H9 (cell line): ENCODE measurements around the gene GAD2. TPM values are rescaled to one million over a fixed set of nuclear protein-coding genes. Genes with fewer than 3 reads are reported as not detected.
A peak's percentile ranks its signal among the peaks of the same experiment; 100 is the strongest.

ENCODE experiments used
- DNase-seq: peaks from one replicate; pipeline ENCODE4 v3.0.0-alpha.2; 2017
- H2AFZ ChIP-seq: one replicate; pipeline ENCODE4 v1.6.1; 2013; ENCODE audit warnings: mild to moderate bottlenecking, low read length, control low read depth, moderate library complexity
- H2AK5ac ChIP-seq: 2 replicates; pipeline ENCODE4 v1.6.1; 2013; ENCODE audit warnings: low read length, control low read depth, mixed read lengths; ENCODE audit not compliant: insufficient read length
- H2BK120ac ChIP-seq: one replicate; pipeline ENCODE4 v1.6.1; 2013; ENCODE audit warnings: low read depth, mild to moderate bottlenecking, low read length, control low read depth, inconsistent platforms; ENCODE audit not compliant: poor library complexity, severe bottlenecking
- H2BK12ac ChIP-seq: 2 replicates; pipeline ENCODE4 v1.6.1; 2013; ENCODE audit warnings: low read length, control low read depth, mixed read lengths, low read depth; ENCODE audit not compliant: insufficient read length
- H2BK15ac ChIP-seq: 2 replicates; pipeline ENCODE4 v1.6.1; 2013; ENCODE audit warnings: low read depth, low read length, control low read depth
- H2BK20ac ChIP-seq: one replicate; pipeline ENCODE4 v1.6.1; 2013; ENCODE audit warnings: low read depth, mild to moderate bottlenecking, low read length, control low read depth, inconsistent platforms; ENCODE audit not compliant: poor library complexity, severe bottlenecking
- H2BK5ac ChIP-seq: 2 replicates; pipeline ENCODE4 v1.6.1; 2013; ENCODE audit warnings: low read length, control low read depth, mixed read lengths; ENCODE audit not compliant: insufficient read length
- H3K14ac ChIP-seq: 2 replicates; pipeline ENCODE4 v1.6.1; 2013; ENCODE audit warnings: low read length, control low read depth; ENCODE audit not compliant: insufficient read depth
- H3K18ac ChIP-seq: 2 replicates; pipeline ENCODE4 v1.6.1; 2013; ENCODE audit warnings: low read depth, mild to moderate bottlenecking, mixed read lengths, low read length, control low read depth; ENCODE audit not compliant: insufficient read length
- H3K23ac ChIP-seq: 2 replicates; pipeline ENCODE4 v1.6.1; 2013; ENCODE audit warnings: low read length, control low read depth, mixed read lengths, low read depth; ENCODE audit not compliant: insufficient read length
- H3K23me2 ChIP-seq: 2 replicates; pipeline ENCODE4 v1.6.1; 2013; ENCODE audit warnings: low read depth, mild to moderate bottlenecking, mixed read lengths, low read length, control low read depth; ENCODE audit not compliant: insufficient read length, poor library complexity, severe bottlenecking
- H3K27ac ChIP-seq: 2 replicates; pipeline ENCODE4 v1.5.1; 2013; ENCODE audit warnings: low read length, control low read depth, mixed read lengths, low read depth; ENCODE audit not compliant: insufficient read length
- H3K27me3 ChIP-seq: 2 replicates; pipeline ENCODE4 v1.6.1; 2013; ENCODE audit warnings: low read length, control low read depth, inconsistent platforms; ENCODE audit not compliant: insufficient read depth
- H3K4ac ChIP-seq: 2 replicates; pipeline ENCODE4 v1.6.1; 2013; ENCODE audit warnings: low read depth, mild to moderate bottlenecking, control low read depth, inconsistent platforms, low read length, moderate library complexity
- H3K4me1 ChIP-seq: 2 replicates; pipeline ENCODE4 v1.6.1; 2013; ENCODE audit warnings: low read length, control low read depth, inconsistent platforms; ENCODE audit not compliant: insufficient read depth
- H3K4me2 ChIP-seq: 2 replicates; pipeline ENCODE4 v1.6.1; 2013; ENCODE audit warnings: low read length, control low read depth, mixed read lengths; ENCODE audit not compliant: insufficient read length, insufficient read depth
- H3K56ac ChIP-seq: 2 replicates; pipeline ENCODE4 v1.6.1; 2013; ENCODE audit warnings: low read depth, mild to moderate bottlenecking, mixed read lengths, low read length, control low read depth; ENCODE audit not compliant: insufficient read length
- H3K79me1 ChIP-seq: 2 replicates; pipeline ENCODE4 v1.6.1; 2013; ENCODE audit warnings: low read depth, mild to moderate bottlenecking, moderate library complexity, low read length, control low read depth, inconsistent platforms; ENCODE audit not compliant: insufficient read depth, poor library complexity, severe bottlenecking
- H3K79me2 ChIP-seq: 2 replicates; pipeline ENCODE4 v1.6.1; 2013; ENCODE audit warnings: low read length, control low read depth, inconsistent platforms; ENCODE audit not compliant: insufficient read depth
- H3K9ac ChIP-seq: 2 replicates; pipeline ENCODE4 v1.6.1; 2013; ENCODE audit warnings: low read length, control low read depth, mixed read lengths; ENCODE audit not compliant: insufficient read length; ENCODE audit errors: extremely low read depth
- H3K9me3 ChIP-seq: one replicate; pipeline ENCODE4 v1.6.1; 2013; ENCODE audit warnings: low read depth, low read length, inconsistent platforms; ENCODE audit not compliant: control insufficient read depth
- H3T11ph ChIP-seq: one replicate; pipeline ENCODE4 v1.6.1; 2013; ENCODE audit warnings: mild to moderate bottlenecking, low read length, control low read depth, inconsistent platforms
- H4K20me1 ChIP-seq: one replicate; pipeline ENCODE4 v1.6.1; 2013; ENCODE audit not compliant: control insufficient read depth, insufficient read length, insufficient read depth
- H4K5ac ChIP-seq: 2 replicates; pipeline ENCODE4 v1.6.1; 2013; ENCODE audit warnings: low read depth, mild to moderate bottlenecking, mixed read lengths, low read length, control low read depth; ENCODE audit not compliant: insufficient read length
- H4K8ac ChIP-seq: replicated peaks from 2 replicates; pipeline ENCODE4 v1.6.1; 2013; ENCODE audit warnings: low read length, control low read depth, mixed read lengths, low read depth; ENCODE audit not compliant: insufficient read length
- H4K91ac ChIP-seq: 2 replicates; pipeline ENCODE4 v1.6.1; 2013; ENCODE audit warnings: low read depth, mild to moderate bottlenecking, moderate library complexity, mixed read lengths, low read length, control low read depth; ENCODE audit not compliant: insufficient read length
- H3K27ac Mint-ChIP-seq, 3 experiments: 2 replicates in 2 of 3; 3 replicates in 1 of 3; pipeline ENCODE4 v1.8.0; 2020 to 2021; ENCODE audit warnings: mixed read lengths in 3 of 3, mild to moderate bottlenecking in 1 of 3, moderate library complexity in 1 of 3
- H3K27me3 Mint-ChIP-seq: 2 replicates; pipeline ENCODE4 v1.8.0; 2021; ENCODE audit warnings: low read depth, mild to moderate bottlenecking, moderate library complexity, mixed read lengths
- H3K36me3 Mint-ChIP-seq, 3 experiments: 2 replicates in 2 of 3; 3 replicates in 1 of 3; pipeline ENCODE4 v1.8.0; 2020 to 2021; ENCODE audit warnings: low read depth in 3 of 3, mixed read lengths in 3 of 3; ENCODE audit not compliant: insufficient read depth in 1 of 3
- H3K4me1 Mint-ChIP-seq, 2 experiments: 2 replicates each; pipeline ENCODE4 v1.8.0; 2020; ENCODE audit warnings: mixed read lengths in 2 of 2
- H3K4me3 Mint-ChIP-seq, 2 experiments: 2 replicates in 1 of 2; 3 replicates in 1 of 2; pipeline ENCODE4 v1.8.0; 2020 to 2021; ENCODE audit warnings: mild to moderate bottlenecking in 2 of 2, mixed read lengths in 2 of 2, moderate library complexity in 1 of 2
- H3K9me3 Mint-ChIP-seq, 2 experiments: 2 replicates in 1 of 2; 3 replicates in 1 of 2; pipeline ENCODE4 v1.8.0; 2020; ENCODE audit warnings: mild to moderate bottlenecking in 2 of 2, mixed read lengths in 2 of 2, moderate library complexity in 1 of 2
- CTCF ChIP-seq: fragments of 200-600 bp; sonication (generic); conservative IDR thresholded peaks from 3 replicates; pipeline ENCODE4 v1.8.0; 2021; ENCODE audit warnings: antibody characterized with exemption, mild to moderate bottlenecking
- WGBS: extraction: QIAGEN DNeasy Blood & Tissue Kit; methylation state at CpG from one replicate; pipeline ENCODE4 v1.1.7; 2013; ENCODE audit warnings: missing lambda C conversion rate, low lambda C conversion rate, mixed read lengths; ENCODE audit not compliant: insufficient read length; ENCODE audit errors: extremely low coverage; 5-methylcytosine and 5-hydroxymethylcytosine counted together
- total RNA-seq: library from RNA; stranded (reverse); gene quantifications from 2 replicates; pipeline ENCODE4 v1.2.1, GENCODE V29; 2021

GAD2 gene
- total RNA-seq, 1 experiment from 2014 or later: 2.0 TPM

DNA sequence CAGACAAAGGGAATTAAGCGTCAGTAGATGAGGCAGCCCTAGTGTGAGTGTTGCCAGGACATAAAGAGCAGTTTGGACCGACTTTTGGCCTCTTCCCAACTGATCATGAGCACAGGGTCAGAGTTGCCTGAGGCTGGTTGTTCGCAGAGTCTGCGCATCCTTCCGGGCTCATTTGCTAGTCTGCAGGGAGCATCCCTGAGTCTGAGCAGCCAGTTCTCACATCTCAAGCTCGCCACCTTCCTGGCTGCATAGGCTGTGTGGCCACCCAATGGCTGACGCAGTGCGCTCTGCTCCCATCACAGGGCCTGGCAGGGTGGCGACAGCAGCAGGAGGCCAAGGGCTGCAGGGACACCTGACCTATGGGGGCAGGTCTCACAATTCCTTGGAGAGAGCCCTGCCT, 5.0 kb downstream of the GAD2 start:
- Histone ChIP-seq H3K23me2 (peaks cover 14% of the 10 kb centered on the region), H2AFZ (no peak overlapping the region), H3T11ph (no peak overlapping the region), H3K23ac (no peak overlapping the region), H3K14ac (no peak overlapping the region), H4K91ac (no peak overlapping the region), H2BK20ac (no peak overlapping the region), H4K5ac (no peak overlapping the region), H2AK5ac (no peak overlapping the region), H4K20me1 (no peaks in the 10 kb centered on the region), H3K79me1 (no peaks in the 10 kb centered on the region), H3K79me2 (no peaks in the 10 kb centered on the region), H3K4me2 (no peak overlapping the region), H3K9ac (no peak overlapping the region), H3K9me3 (no peaks in the 10 kb centered on the region), H2BK12ac (no peak overlapping the region), H3K18ac (no peak overlapping the region), H2BK5ac (no peak overlapping the region), H2BK15ac (no peak overlapping the region), H3K27me3 (peaks cover 28% of the 10 kb centered on the region; the same call in 1 of the 2 replicates), H3K56ac (no peak overlapping the region), H3K27ac (no peak overlapping the region), H2BK120ac (no peak overlapping the region), H3K4ac (no peak overlapping the region), H3K4me1 (no peaks in the 10 kb centered on the region; the same call in 1 of the 2 replicates), H4K8ac (no peak overlapping the region)
- WGBS: no CpG with 5 or more reads among the region's 9 CpGs
- peak; percentile 36 for DNase-seq
- Mint-ChIP-seq H3K4me3 (no peak overlapping the region), H3K27ac (no peak overlapping the region; a peak in 1 of 7 replicates), H3K4me1 (peaks cover 24 to 25% of the 10 kb centered on the region in 2 experiments), H3K9me3 (peaks cover 3 to 9% of the 10 kb centered on the region in 2 experiments; a peak in 2 of 5 replicates), H3K36me3 (no peaks in the 10 kb centered on the region; a peak in 1 of 7 replicates), H3K27me3 (peaks cover 73% of the 10 kb centered on the region)
- TF ChIP-seq CTCF: no peak
